Measurements from ENCODE around the gene MICU2. TPM values are rescaled to one million over a fixed set of nuclear protein-coding genes. Genes with fewer than 3 reads are reported as not detected.

MICU2 gene
- total and polyA plus RNA-seq, 2 of the 13 experiments (the other 11 are each of a cell fraction or from before 2014, with no cell fraction given) = 31.7 to 42.4 TPM

DNA sequence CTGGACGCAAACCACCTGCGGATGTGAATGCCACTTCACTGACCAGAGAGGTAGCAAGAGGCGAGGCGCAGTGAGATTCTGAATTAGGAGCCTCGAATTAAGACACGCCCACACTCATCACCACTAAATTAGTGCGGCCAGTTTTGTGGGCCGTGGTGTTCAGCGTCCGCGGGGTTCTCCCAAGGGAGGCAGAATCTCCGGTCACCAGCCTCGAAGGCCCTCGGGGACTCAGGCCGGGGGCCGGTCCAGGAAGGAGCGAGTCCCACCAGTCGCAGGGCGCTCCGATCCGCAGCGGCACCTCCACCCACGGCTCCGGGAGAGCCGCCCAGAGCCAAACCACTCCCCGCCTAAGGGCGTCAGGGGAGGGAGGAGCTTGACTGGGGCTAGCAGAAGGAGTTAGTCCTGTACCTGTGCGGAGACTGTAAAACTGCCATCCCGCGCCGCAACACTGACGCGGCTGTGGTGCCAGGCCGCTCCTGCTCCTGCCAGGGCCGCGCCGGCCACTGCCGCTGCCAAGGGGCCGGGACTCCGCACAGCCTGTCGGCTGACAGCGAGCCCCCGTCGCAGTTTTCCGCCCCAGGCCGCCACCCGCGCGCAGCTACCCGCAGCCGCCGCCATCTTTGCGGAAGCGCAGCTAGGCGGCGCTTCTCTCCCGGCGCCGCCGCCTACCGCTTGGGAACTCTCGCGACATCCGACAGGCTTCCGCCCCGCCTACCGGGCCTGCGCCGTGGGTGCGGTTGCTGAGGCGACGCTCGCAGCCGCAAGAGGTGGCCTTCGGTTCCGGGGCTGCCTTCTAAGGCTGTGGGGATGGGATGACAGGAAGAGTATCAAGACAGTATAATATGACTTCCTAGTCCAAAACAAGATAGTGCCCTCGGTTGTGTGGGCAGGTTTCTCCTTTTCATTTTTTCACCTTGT lies at the start of gene MICU2 (continued):
- TF ChIP-seq KLF12 (CRISPR knock-in tag; IDR thresholded peaks at IDR 0.05; ENCODE audit: borderline replicate concordance) (peak; percentile 73; the same call in 1 of the 2 replicates), THAP11 (CRISPR knock-in tag; IDR thresholded peaks at IDR 0.05) (peak; percentile 89), DMAP1 (CRISPR knock-in tag; IDR thresholded peaks at IDR 0.05) (peak; percentile 62; the same call in 1 of the 2 replicates), GTF3A (CRISPR knock-in tag; conservative IDR thresholded peaks at IDR 0.05) (no peak), SRF (IDR thresholded peaks at IDR 0.05; ENCODE audit: low read depth, low read length) (no peak), ZNF160 (CRISPR knock-in tag; IDR thresholded peaks at IDR 0.05) (no peak), EP300 (IDR thresholded peaks at IDR 0.05; ENCODE audit: low read depth in 2 of 2, low read length in 2 of 2) (no peak), EP300 (CRISPR knock-in tag; IDR thresholded peaks at IDR 0.05; ENCODE audit: borderline replicate concordance) (no peak; the same call in 1 of the 2 replicates), ATM (IDR thresholded peaks at IDR 0.05; ENCODE audit: borderline replicate concordance) (no peak), RBAK (CRISPR knock-in tag; IDR thresholded peaks at IDR 0.05) (no peak)
- TF ChIP-seq, protein P1, sequence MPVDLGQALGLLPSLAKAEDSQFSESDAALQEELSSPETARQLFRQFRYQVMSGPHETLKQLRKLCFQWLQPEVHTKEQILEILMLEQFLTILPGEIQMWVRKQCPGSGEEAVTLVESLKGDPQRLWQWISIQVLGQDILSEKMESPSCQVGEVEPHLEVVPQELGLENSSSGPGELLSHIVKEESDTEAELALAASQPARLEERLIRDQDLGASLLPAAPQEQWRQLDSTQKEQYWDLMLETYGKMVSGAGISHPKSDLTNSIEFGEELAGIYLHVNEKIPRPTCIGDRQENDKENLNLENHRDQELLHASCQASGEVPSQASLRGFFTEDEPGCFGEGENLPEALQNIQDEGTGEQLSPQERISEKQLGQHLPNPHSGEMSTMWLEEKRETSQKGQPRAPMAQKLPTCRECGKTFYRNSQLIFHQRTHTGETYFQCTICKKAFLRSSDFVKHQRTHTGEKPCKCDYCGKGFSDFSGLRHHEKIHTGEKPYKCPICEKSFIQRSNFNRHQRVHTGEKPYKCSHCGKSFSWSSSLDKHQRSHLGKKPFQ (CRISPR knock-in tag; IDR thresholded peaks at IDR 0.05; ENCODE audit: insufficient replicate concordance) = no peak
- TF ChIP-seq, protein P2, sequence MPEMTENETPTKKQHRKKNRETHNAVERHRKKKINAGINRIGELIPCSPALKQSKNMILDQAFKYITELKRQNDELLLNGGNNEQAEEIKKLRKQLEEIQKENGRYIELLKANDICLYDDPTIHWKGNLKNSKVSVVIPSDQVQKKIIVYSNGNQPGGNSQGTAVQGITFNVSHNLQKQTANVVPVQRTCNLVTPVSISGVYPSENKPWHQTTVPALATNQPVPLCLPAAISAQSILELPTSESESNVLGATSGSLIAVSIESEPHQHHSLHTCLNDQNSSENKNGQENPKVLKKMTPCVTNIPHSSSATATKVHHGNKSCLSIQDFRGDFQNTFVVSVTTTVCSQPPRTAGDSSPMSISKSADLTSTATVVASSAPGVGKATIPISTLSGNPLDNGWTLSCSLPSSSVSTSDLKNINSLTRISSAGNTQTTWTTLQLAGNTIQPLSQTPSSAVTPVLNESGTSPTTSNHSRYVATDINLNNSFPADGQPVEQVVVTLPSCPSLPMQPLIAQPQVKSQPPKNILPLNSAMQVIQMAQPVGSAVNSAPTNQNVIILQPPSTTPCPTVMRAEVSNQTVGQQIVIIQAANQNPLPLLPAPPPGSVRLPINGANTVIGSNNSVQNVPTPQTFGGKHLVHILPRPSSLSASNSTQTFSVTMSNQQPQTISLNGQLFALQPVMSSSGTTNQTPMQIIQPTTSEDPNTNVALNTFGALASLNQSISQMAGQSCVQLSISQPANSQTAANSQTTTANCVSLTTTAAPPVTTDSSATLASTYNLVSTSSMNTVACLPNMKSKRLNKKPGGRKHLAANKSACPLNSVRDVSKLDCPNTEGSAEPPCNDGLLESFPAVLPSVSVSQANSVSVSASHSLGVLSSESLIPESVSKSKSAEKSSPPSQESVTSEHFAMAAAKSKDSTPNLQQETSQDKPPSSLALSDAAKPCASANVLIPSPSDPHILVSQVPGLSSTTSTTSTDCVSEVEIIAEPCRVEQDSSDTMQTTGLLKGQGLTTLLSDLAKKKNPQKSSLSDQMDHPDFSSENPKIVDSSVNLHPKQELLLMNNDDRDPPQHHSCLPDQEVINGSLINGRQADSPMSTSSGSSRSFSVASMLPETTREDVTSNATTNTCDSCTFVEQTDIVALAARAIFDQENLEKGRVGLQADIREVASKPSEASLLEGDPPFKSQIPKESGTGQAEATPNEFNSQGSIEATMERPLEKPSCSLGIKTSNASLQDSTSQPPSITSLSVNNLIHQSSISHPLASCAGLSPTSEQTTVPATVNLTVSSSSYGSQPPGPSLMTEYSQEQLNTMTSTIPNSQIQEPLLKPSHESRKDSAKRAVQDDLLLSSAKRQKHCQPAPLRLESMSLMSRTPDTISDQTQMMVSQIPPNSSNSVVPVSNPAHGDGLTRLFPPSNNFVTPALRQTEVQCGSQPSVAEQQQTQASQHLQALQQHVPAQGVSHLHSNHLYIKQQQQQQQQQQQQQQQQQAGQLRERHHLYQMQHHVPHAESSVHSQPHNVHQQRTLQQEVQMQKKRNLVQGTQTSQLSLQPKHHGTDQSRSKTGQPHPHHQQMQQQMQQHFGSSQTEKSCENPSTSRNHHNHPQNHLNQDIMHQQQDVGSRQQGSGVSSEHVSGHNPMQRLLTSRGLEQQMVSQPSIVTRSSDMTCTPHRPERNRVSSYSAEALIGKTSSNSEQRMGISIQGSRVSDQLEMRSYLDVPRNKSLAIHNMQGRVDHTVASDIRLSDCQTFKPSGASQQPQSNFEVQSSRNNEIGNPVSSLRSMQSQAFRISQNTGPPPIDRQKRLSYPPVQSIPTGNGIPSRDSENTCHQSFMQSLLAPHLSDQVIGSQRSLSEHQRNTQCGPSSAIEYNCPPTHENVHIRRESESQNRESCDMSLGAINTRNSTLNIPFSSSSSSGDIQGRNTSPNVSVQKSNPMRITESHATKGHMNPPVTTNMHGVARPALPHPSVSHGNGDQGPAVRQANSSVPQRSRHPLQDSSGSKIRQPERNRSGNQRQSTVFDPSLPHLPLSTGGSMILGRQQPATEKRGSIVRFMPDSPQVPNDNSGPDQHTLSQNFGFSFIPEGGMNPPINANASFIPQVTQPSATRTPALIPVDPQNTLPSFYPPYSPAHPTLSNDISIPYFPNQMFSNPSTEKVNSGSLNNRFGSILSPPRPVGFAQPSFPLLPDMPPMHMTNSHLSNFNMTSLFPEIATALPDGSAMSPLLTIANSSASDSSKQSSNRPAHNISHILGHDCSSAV (CRISPR knock-in tag; IDR thresholded peaks at IDR 0.05; ENCODE audit: borderline replicate concordance) = no peak; the same call in 1 of the 2 replicates
- TF ChIP-seq, protein P3, sequence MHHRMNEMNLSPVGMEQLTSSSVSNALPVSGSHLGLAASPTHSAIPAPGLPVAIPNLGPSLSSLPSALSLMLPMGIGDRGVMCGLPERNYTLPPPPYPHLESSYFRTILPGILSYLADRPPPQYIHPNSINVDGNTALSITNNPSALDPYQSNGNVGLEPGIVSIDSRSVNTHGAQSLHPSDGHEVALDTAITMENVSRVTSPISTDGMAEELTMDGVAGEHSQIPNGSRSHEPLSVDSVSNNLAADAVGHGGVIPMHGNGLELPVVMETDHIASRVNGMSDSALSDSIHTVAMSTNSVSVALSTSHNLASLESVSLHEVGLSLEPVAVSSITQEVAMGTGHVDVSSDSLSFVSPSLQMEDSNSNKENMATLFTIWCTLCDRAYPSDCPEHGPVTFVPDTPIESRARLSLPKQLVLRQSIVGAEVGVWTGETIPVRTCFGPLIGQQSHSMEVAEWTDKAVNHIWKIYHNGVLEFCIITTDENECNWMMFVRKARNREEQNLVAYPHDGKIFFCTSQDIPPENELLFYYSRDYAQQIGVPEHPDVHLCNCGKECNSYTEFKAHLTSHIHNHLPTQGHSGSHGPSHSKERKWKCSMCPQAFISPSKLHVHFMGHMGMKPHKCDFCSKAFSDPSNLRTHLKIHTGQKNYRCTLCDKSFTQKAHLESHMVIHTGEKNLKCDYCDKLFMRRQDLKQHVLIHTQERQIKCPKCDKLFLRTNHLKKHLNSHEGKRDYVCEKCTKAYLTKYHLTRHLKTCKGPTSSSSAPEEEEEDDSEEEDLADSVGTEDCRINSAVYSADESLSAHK (CRISPR knock-in tag; IDR thresholded peaks at IDR 0.05; ENCODE audit: borderline replicate concordance) = no peak
- TF ChIP-seq, protein P4, sequence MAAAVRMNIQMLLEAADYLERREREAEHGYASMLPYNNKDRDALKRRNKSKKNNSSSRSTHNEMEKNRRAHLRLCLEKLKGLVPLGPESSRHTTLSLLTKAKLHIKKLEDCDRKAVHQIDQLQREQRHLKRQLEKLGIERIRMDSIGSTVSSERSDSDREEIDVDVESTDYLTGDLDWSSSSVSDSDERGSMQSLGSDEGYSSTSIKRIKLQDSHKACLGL (CRISPR knock-in tag; IDR thresholded peaks at IDR 0.05) = peak; percentile 65

All from HepG2 (cell line).